ENCODE data around the gene CAMTA1.

The CAMTA1 gene

DNA sequence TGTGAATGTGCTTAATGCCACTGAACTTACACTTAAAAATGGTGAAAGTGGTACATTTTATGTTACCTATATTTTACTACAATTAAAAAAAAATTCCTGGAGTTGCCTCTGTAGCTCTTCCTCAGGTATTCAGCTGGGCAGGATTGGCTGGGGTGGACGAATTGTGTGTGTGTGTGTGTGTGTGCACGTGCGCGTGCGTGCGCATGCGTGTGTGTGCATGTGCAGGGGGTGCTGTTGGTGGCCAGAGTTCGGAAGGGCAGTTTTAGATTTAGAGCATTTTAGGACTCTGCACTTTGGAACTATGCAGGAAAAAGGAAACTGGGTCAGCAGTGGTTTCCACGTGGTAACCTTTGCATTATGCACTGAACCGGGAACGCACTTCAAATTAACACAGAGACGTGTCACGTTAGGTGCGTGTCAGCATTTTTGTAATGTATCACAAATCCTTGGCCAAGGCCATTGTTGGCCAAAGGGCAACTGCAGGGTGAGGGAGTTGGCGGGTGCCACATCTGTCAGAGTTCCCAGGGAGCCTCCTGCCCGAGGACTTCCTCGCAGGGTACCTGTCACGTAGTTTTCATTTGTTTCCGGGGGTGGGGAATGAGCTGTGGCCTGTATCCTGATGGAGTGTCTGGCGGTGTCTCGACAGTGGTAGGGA, 312.8 kb downstream of the CAMTA1 start:
- intact Hi-C loops (cut with DNase I), result no loop called here
- no peak for DNase-seq

DNA sequence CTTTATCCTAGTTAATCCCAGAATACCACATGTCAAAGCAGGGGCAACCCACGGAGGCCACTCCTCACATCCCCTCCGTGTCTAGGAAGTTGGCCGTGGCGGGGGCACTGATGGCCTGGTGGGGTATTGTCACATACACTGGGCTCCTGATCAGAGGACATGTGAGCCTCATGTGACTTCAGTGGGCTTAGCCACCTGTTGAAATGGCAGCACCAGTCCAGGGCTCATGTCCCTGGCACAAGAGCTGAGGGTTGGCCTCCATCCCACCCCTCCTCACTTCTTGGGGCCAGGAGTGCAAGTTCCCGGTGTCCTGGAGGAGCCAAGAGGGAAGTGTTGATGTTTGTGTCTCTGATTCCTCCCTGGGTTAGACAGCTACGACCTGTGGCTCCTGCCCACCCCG, 313.4 kb downstream of the CAMTA1 start:
- intact Hi-C loops (cut with DNase I), result no loop called here
- DNase-seq, result no peak

DNA sequence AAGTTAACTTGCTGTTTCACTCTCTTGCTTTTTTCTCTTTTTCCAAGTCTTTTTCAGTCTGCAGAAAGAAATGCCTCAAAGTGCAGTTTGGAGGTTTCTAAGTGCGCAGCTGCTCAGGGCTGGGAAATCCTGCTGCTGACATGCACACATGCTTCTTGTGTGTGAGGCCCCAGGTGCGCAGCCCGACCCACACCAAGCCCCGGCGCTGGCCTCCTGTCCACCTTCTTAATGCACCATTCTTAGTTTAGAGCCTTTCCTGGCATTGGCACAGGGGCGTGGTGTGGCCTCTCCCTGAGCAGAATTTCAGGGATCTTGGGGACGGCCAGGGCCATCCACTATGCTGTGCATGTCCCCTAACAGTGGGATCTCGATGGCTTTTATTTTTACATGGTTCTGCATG, 315.2 kb downstream of the CAMTA1 start:
- intact Hi-C loops (cut with DNase I), result no loop called here
- no peak for DNase-seq

DNA sequence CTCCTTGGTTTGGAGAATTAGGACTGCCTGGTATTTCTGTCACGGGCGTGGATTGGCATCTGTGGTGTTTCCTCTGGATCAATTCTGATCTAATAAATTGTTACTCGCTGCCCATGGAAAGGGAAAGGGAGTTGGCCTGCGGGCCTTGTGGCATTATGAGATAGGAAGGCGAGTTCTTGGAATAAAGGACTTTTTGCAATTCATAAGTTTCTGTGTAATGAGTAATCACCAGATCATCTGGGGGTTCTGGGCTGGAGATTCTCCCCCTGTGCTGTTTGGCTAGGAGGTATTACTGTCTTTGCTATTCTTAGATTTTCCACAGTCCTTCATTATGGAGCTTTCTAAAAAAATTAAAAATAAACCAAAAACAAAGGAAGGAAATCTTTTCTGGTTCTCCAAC, 315.9 kb downstream of the CAMTA1 start:
- DNase-seq, result no peak
- intact Hi-C loops (cut with DNase I), result no loop called here

DNA sequence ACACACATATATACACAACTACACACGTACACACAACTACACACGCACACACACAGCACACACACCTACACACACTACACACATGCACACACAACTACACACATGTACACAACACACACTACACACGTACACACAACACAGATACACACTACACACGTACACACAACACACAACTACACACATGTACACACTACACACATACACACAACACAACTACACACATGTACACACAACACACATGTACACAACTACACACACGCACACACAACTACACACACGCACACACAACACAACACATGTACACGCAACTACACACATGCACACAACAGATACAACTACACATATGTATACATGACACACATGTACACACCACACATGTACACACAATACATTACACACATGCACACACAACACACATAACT, 318.1 kb downstream of the CAMTA1 start:
- intact Hi-C loops (cut with DNase I), result no loop called here

DNA sequence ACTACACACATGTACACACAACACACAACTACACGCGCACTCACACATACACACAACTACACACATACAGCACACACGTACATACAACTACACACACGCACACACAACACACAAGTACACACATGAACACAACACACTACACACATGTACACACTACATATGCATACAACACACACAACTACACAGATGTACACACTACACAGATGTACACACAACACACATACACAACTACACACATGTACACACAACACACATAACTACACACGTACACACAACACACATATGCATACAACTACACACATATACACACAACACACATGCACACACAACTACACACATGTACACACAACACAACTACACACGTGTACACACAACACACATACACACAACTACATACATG, 318.6 kb downstream of the CAMTA1 start:
- intact Hi-C loops (cut with DNase I), result no loop called here
- no peak for DNase-seq

More for the DNA sequence above, 318.1 kb downstream of the CAMTA1 start:
- no peak for DNase-seq

DNA sequence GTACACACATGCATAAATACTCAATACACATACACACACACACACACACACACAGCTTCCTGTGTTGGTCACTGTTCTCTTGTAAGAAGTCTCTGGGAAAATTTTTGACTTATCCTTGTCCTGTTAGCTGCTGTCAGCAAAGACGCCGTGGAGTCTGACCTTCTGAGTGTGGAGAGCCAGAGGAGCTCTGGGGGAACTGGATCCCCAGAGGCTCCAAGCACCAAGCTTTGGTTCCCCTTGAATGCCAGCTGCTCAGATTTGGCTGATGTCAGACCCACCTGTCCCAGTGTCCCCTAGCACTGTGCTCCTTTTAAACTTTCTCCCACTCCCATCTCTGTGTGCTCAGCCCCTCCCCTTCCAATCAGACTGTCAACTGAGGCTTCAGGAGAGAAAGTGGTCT, 319.1 kb downstream of the CAMTA1 start:
- no peak for DNase-seq

DNA sequence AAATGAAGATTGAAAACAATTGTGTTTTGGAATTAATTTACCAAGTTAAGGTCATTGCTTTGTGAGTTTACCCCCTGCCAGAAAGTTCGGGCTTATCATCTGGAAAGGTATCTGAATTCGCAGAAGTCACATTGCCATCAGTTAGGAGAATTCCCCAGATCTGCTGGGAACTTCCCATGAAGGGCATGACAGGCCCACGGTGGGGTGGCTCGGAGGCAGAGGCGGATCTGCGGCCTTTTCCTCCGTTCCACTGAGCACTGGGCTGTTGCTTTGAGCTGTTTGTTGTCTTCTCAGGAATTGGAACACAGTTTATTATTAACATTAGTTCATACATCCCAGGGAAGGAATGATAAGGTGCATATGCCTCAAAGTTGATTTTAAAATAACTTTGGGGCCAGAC, 320.0 kb downstream of the CAMTA1 start:
- intact Hi-C loops (cut with DNase I), result no loop called here
- no peak for DNase-seq

More for the DNA sequence above, 319.1 kb downstream of the CAMTA1 start:
- intact Hi-C loops (cut with DNase I), result no loop called here

DNA sequence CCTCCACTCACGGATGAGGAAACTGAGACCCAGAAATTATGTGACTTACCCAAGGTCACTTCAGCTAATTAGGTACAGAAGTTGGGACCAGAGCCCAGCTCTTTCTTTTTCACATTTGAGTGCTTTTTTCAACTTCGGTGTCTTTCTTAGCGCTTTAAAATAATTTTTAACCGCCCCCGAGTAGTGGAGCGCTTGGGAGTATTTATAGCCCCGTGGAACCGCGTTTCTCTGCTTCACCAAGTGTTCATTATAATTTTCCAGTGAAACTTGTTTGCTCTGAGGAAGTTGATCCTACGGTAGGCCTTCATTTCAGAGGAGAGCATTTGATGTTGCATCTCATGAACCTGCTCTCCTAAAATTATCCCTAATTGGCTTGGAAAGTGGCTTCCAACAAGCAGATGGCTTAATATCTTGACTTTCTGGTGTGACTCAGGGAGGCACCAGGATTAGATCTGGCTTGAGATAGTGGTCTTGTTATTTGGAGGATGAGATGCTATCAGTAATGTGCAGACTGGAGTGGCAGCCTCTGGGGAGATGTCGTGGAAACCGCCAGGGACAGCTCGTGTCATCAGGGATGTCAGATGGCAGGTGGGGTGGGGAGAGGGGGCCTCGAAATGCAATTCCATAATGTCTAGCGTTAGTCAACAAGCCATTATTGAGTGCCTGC, 321.3 kb downstream of the CAMTA1 start:
- intact Hi-C loops (cut with DNase I), result no loop called here
- peak in 25 of 42 donors; percentile 12 to 74 (median 39) for DNase-seq

DNA sequence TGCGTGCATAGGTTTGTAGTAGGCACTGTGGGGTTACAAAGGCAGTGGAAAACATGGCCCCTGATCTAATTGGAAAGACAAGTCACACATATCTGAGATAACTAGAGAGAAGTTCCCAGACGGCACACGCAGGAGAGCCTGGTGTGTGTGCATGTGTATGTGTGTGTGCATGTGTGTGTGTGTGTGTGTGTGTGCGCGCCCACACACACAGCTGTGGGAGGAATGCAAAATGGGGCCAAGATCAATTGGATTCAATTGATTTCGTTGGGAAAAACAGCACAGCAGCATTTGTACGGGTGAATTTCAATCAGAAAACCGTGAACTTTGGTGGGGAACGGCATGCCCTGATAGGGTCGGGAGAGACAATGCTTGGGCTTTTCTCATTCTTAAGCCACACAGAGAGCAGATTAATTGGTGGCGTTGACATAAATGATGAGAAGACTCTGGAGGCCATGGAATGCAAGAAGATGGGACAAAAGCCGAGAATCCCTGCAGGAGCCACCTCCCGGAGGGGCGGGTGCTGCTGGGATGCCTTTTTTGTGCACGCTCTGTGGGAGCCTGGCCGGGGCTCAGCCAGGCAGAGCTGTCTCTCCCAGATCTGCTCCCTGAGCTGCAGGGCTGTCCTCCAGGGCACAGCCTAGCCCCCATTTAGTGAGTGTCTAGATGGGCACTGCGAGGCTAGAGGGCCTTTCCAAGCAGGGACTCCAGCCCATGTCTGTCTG, 322.0 kb downstream of the CAMTA1 start:
- intact Hi-C loops (cut with DNase I), result no loop called here
- DNase-seq, result no peak

DNA sequence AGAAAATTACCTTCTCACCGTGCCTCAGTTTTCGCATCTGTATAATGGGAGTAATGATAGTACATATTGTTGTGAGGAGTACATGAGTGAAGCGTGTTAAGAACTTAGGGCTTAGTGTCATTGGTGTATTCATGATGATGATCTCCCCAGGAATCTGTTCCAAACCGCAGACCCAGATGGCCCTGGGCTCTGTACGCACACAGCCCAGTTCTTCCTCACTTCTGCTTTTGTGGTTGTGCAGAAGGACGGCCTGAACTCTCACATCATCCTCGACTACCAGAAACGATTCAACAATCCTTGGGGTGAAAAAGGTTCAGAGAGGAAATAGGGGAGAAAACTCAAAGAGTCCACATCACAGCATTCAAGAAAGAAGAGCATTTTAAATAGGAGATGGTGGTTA, 323.0 kb downstream of the CAMTA1 start:
- no peak for DNase-seq
- intact Hi-C loops (cut with DNase I), result no loop called here

DNA sequence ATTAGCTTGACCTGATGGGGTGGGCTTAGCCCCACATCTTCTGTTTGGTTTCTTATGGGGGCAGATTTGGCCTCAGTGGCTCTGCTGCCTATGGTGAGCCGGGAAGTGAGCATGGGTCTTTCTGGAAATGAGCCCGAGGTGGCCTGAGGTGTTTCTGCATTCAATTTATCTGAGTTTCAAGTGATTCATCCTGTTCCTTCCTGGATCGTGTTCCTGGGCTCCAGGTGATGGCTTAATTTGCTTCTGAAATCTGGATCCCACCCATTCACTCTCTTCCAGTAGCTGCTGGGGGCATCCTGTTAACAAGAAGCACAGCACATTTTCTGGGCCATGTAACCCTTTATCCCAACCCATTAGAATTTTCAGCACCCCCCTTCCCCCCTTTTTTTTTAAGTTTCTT, 324.6 kb downstream of the CAMTA1 start:
- intact Hi-C loops (cut with DNase I), result no loop called here
- DNase-seq, result no peak

DNA sequence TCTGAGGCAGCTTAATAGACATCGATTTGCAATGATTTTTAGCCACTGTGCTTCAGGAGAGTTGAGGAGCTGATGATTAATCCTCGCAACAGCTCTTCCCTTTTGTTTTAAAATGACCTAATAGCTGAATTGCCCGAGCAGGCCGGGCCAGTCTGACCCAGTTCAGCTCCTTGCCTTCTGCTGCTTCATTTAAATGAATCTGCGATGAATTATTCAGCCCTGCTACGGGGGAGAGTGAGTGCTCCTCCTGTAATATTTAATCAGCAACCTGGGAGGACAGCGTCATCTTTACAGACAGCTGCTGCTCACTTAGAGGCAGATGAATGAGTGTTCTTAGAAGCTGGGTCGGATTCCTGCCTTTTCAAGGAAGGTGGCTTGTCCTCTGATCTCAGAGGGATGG, 325.1 kb downstream of the CAMTA1 start:
- DNase-seq, result peak in 6 of 42 donors; percentile 8 to 65 (median 12)
- intact Hi-C loops (cut with DNase I), result no loop called here

DNA sequence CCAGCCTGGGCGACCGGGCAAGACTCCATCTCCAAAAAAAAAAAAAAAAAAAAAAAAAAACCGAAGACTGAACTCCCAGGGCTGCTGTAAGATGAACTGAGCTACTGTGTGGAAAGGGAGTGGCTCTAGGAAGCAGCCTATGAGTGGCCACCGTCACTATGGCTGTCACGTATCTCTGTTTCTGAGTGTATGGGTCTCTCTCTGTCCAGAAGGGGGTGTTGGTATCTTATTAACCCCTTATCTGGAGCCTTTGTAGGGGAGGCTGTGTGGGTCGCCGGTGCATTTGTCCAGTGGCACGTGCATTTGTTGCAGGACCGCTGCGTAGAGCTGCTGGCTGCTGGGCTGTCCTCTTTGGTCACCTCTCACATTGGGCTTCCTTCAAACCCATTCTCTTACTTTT, 326.6 kb downstream of the CAMTA1 start:
- intact Hi-C loops (cut with DNase I), result no loop called here
- no peak for DNase-seq

DNA sequence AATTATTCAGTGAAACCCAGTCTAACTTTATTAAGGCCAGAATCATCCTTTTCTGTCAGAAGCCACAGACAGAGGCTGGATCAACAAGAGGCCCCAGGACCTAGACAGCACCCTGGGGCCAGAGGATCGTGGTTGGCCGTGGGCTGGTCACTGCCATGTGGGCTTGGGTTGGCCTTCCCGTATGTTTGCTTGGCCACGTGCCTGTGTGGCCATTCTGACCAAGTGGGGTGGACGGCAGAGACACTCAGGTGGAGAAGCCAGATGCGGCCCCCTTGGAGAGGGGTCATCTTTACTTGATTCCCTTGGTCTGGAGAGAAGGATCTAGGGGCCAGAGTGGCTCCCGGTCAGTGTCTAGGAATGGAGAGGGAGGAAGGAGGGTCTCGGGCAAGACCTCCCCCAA, 327.9 kb downstream of the CAMTA1 start:
- DNase-seq, result no peak
- intact Hi-C loops (cut with DNase I), result no loop called here

DNA sequence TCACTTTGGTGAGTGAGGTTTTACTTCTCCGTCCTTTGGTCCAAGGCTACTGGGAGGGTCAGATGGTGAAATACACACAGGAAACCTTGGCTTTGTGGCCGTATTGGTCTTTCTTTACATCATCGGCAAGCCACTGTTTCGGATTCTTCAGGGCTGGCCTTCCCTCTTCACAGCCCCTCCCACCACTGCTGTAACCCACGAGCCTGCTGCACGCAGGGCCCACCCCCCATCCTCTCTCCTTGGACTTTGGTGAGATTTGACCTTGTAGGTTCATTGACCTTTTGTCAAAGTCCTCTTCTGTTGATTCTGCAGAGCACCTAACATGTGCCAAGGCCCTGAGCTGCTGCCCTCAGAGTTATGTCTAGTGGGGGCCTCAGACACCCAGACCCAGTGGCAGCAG, 328.6 kb downstream of the CAMTA1 start:
- intact Hi-C loops (cut with DNase I), result no loop called here
- no peak for DNase-seq

DNA sequence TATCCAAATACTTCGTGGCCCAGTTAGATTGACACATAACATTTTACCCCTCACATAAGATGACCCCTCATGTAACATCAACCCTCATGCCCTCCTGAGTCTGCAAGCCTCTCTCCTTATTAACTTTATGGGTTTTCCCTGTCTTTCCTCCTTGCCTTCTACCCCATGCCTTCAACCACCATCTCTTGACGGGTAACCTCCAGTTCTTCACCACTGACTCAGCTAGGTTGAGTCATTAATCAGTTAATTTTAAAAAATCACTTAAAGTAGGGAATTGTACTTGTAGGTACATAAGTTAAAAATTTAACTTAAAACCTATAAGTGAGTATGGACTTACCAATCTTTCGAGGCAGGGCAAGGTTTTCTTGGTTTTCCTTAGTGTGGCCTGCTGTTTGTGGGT, 330.7 kb downstream of the CAMTA1 start:
- intact Hi-C loops (cut with DNase I), result no loop called here
- DNase-seq, result no peak

DNA sequence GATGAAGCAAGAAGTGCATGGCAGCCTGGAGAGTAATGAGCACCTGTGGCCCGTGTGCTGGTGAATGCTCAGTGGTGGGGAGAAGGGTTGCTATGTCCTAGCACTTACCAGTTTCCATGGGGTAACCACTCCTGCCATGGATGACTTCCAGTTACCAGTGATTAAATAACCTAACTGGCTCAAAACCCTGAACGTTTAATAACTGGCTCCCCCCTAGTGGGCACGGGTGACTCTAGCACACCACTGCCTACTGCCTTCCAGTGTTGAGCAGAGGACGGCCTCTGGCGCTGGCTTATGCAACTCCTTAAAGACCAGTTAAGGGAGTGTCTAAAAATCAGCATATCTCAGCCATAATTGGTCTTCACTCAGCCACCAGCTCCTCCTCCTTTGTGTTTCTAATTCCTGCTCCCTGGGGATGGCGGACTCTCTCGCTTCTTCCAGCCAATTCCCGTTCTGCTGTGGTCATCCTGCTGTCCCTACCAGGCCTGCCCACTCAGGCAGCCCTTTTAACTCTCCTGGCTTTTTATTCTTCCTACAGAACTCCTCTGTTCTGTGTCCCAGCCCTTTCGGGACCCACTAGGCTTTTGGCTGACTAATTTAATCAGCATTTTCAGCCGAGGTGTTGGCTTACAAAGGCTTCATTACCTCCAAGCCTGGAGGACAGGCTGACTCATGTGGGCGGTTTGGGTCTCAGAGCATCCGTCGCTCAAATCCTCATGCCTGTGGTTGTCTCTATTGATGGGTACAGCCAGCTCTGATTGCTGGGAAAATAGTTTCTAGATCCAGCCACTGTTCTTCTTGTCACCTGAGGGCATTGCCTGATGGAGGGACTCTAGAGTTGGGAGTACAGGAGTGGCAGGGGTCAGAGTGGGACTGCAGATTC, 332.4 kb downstream of the CAMTA1 start:
- DNase-seq, result peak in 9 of 42 donors; percentile 4 to 73 (median 34)
- intact Hi-C loops (cut with DNase I), result no loop called here

DNA sequence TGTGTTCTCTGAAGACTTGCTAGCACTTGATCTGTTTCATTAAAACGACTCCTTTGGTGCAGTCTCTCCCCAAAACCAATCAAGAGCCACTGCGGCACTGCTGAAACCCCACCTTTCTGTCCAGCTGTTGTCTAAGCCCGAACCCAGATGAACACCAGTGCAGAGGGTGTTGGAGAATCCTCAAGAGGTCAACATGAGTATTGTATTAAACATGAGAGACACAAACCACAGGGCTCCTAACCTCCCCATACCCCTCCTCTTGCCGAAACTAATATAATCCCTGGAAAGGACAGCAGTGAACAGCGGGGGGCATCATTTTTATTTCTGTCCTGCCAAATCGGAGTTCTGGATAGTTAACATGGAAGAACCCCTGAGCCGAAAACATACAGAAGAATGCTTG, 333.9 kb downstream of the CAMTA1 start:
- intact Hi-C loops (cut with DNase I), result no loop called here
- DNase-seq, result no peak

Measured in head of caudate nucleus (tissue), 42 donors.